SK-N-SH (cell line): ENCODE results near the gene MAST2. TPM values are rescaled to one million over a fixed set of nuclear protein-coding genes. Genes with fewer than 3 reads are reported as not detected.

ENCODE experiments used
- CTCF ChIA-PET: fragments of 300-600, 350-600 bp; formaldehyde crosslinking; extraction: SDS; loops from one replicate; lab custom pipeline; 2021; lab: Yijun Ruan, JAX
- POLR2A ChIA-PET: fragments of 350-600 bp; sonication (Branson Sonifier 250); formaldehyde crosslinking; extraction: SDS; loops from one replicate; lab custom pipeline; 2020; ENCODE audit warnings: antibody characterized with exemption, inconsistent platforms; lab: Yijun Ruan, JAX
- DNase-seq: peaks from one replicate; pipeline ENCODE4 v3.0.0; 2012
- H2AFZ ChIP-seq: fragments of 200-600 bp; sonication (generic); 2 replicates; pipeline ENCODE4 v1.8.1; 2016; ENCODE audit warnings: antibody characterized with exemption, mild to moderate bottlenecking, low read depth
- H3F3A ChIP-seq: fragments of 200-600 bp; sonication (generic); replicated peaks from 2 replicates; pipeline ENCODE3; 2016; ENCODE audit warnings: antibody characterized with exemption, mild to moderate bottlenecking; ENCODE audit not compliant: insufficient read depth
- H3K27ac ChIP-seq, 2 experiments: fragments of 200-500 bp in 1 of 2; fragments of 200-600 bp in 1 of 2; sonication (Bioruptor generic) in 1 of 2; sonication (generic), shearing (Covaris generic) in 1 of 2; 2 replicates each; pipeline versions ENCODE4 v1.5.1 to v1.6.1; 2014 to 2016; ENCODE audit warnings: low read depth in 2 of 2, inconsistent platforms in 1 of 2, low read length in 1 of 2, mild to moderate bottlenecking in 1 of 2, mixed read lengths in 1 of 2
- H3K27me3 ChIP-seq: fragments of 200-600 bp; sonication (generic), shearing (Covaris generic); 2 replicates; pipeline ENCODE4 v1.6.1; 2016; ENCODE audit warnings: mixed run types; ENCODE audit not compliant: insufficient read depth
- H3K36me3 ChIP-seq, 2 experiments: fragments of 200-500 bp in 1 of 2; fragments of 200-600 bp in 1 of 2; sonication (Bioruptor generic) in 1 of 2; sonication (generic) in 1 of 2; replicated peaks in 1 of 2; 2 replicates each; pipeline versions ENCODE3 to v1.5.1; 2014 to 2016; ENCODE audit warnings: low read length in 1 of 2, mild to moderate bottlenecking in 1 of 2; ENCODE audit not compliant: insufficient read depth in 2 of 2, control insufficient read depth in 1 of 2
- H3K4me1 ChIP-seq, 2 experiments: fragments of 200-500 bp in 1 of 2; fragments of 200-600 bp in 1 of 2; sonication (Bioruptor generic) in 1 of 2; sonication (generic), shearing (Covaris generic) in 1 of 2; 2 replicates each; pipeline versions ENCODE4 v1.5.1 to v1.6.1; 2014 to 2016; ENCODE audit warnings: low read depth in 1 of 2, low read length in 1 of 2, mixed run types in 1 of 2; ENCODE audit not compliant: insufficient read depth in 2 of 2, control insufficient read depth in 1 of 2
- H3K4me2 ChIP-seq: fragments of 200-600 bp; sonication (generic), shearing (Covaris generic); 2 replicates; pipeline ENCODE4 v1.6.1; 2017; ENCODE audit warnings: mixed run types
- H3K4me3 ChIP-seq, 2 experiments: fragments of 200-500 bp in 1 of 2; fragments of 200-600 bp in 1 of 2; sonication (Bioruptor generic) in 1 of 2; sonication (generic), shearing (Covaris generic) in 1 of 2; 2 replicates each; pipeline versions ENCODE4 v1.5.1 to v1.8.1; 2014 to 2016; ENCODE audit warnings: low read depth in 2 of 2, inconsistent platforms in 1 of 2, low read length in 1 of 2, mild to moderate bottlenecking in 1 of 2, mixed read lengths in 1 of 2, moderate library complexity in 1 of 2
- H3K79me2 ChIP-seq: fragments of 200-600 bp; sonication (generic); 2 replicates; pipeline ENCODE4 v1.8.1; 2017; ENCODE audit warnings: mild to moderate bottlenecking; ENCODE audit not compliant: insufficient read depth
- H3K9ac ChIP-seq: fragments of 200-600 bp; sonication (generic); 2 replicates; pipeline ENCODE4 v1.6.1; 2017; ENCODE audit warnings: mixed run types
- H3K9me2 ChIP-seq: fragments of 200-600 bp; sonication (generic); 2 replicates; pipeline ENCODE4 v1.6.1; 2017; ENCODE audit warnings: mixed run types
- H3K9me3 ChIP-seq: fragments of 200-600 bp; sonication (generic); 2 replicates; pipeline ENCODE4 v1.6.1; 2017; ENCODE audit warnings: mixed run types, mild to moderate bottlenecking, moderate library complexity
- H4K20me1 ChIP-seq: fragments of 200-600 bp; sonication (generic); 2 replicates; pipeline ENCODE4 v1.6.1; 2017; ENCODE audit warnings: mild to moderate bottlenecking, mixed run types; ENCODE audit not compliant: insufficient read depth
- CHD2 ChIP-seq: fragments of 150-350 bp; IDR thresholded peaks from 2 replicates; pipeline ENCODE4 v1.6.1; 2018; ENCODE audit warnings: low read length; ENCODE audit not compliant: partially characterized antibody
- ELF1 ChIP-seq: IDR thresholded peaks from 2 replicates; pipeline ENCODE4 v1.4.0; 2012
- EZH2phosphoT487 ChIP-seq: fragments of 200-600 bp; sonication (generic); IDR thresholded peaks from 2 replicates; pipeline ENCODE4 v1.6.1; 2017; ENCODE audit warnings: low read depth, mixed run types, mild to moderate bottlenecking, antibody characterized with exemption, moderate library complexity, borderline replicate concordance
- FOSL2 ChIP-seq: IDR thresholded peaks from 2 replicates; pipeline ENCODE4 v1.4.0; 2012; ENCODE audit warnings: low read depth, mild to moderate bottlenecking, moderate library complexity, borderline replicate concordance
- FOXJ3 ChIP-seq: sonication (generic); formaldehyde crosslinking; IDR thresholded peaks from 2 replicates; pipeline ENCODE4 v1.5.1; 2020; ENCODE audit warnings: mild to moderate bottlenecking, missing genetic modification reagents
- FOXM1 ChIP-seq: IDR thresholded peaks from 2 replicates; pipeline ENCODE4 v1.4.0; 2012; ENCODE audit warnings: low read depth, mild to moderate bottlenecking
- GABPA ChIP-seq: IDR thresholded peaks from 2 replicates; pipeline ENCODE4 v1.4.0; 2012; ENCODE audit warnings: low read depth, mild to moderate bottlenecking
- GATA2 ChIP-seq: sonication (generic); formaldehyde crosslinking; IDR thresholded peaks from 2 replicates; pipeline ENCODE4 v1.5.0; 2020; ENCODE audit warnings: mild to moderate bottlenecking, missing genetic modification reagents
- JUND ChIP-seq: IDR thresholded peaks from 2 replicates; pipeline ENCODE4 v1.4.0; 2012
- MEF2A ChIP-seq: IDR thresholded peaks from 2 replicates; pipeline ENCODE4 v1.4.0; 2012; ENCODE audit warnings: low read depth, borderline replicate concordance
- MXI1 ChIP-seq: IDR thresholded peaks from 2 replicates; pipeline ENCODE4 v1.6.1; 2012; ENCODE audit warnings: mild to moderate bottlenecking, low read depth, low read length, improper control_type of control experiment
- POLR2AphosphoS5 ChIP-seq: IDR thresholded peaks from 2 replicates; pipeline ENCODE4 v1.6.1; 2012; ENCODE audit warnings: low read depth, low read length
- RCOR1 ChIP-seq: fragments of 150-350 bp; IDR thresholded peaks from 2 replicates; pipeline ENCODE4 v1.6.1; 2017; ENCODE audit warnings: antibody characterized with exemption, low read length
- RFX5 ChIP-seq: IDR thresholded peaks from 2 replicates; pipeline ENCODE4 v1.6.1; 2012; ENCODE audit warnings: mild to moderate bottlenecking, improper control_type of control experiment, low read length
- RXRA ChIP-seq: IDR thresholded peaks from 2 replicates; pipeline ENCODE4 v1.4.0; 2012; ENCODE audit warnings: low read depth, mild to moderate bottlenecking, borderline replicate concordance
- SIN3A ChIP-seq: IDR thresholded peaks from 2 replicates; pipeline ENCODE4 v1.6.1; 2012; ENCODE audit warnings: low read depth, mild to moderate bottlenecking, low read length, moderate library complexity, borderline replicate concordance
- SMC3 ChIP-seq: IDR thresholded peaks from 2 replicates; pipeline ENCODE4 v1.6.1; 2012; ENCODE audit warnings: low read depth, low read length, improper control_type of control experiment
- TAF1 ChIP-seq: IDR thresholded peaks from 2 replicates; pipeline ENCODE4 v1.6.1; 2012; ENCODE audit warnings: low read depth, mild to moderate bottlenecking, low read length, moderate library complexity, borderline replicate concordance
- TEAD4 ChIP-seq: IDR thresholded peaks from 2 replicates; pipeline ENCODE4 v1.4.0; 2012; ENCODE audit warnings: mild to moderate bottlenecking, borderline replicate concordance; ENCODE audit not compliant: insufficient read depth
- YY1 ChIP-seq: IDR thresholded peaks from 2 replicates; pipeline ENCODE4 v1.4.0; 2012; ENCODE audit warnings: low read depth, mild to moderate bottlenecking
- WGBS: methylation state at CpG from one replicate; pipeline ENCODE4 v1.1.6; 2017; ENCODE audit warnings: low lambda C conversion rate; 5-methylcytosine and 5-hydroxymethylcytosine counted together
- polyA plus RNA-seq, 3 experiments: library from polyadenylated mRNA; depleted of rRNA; stranded (reverse); fragments of >200 nt; gene quantifications; 2 replicates each; pipeline ENCODE4 v1.2.3, GENCODE V29; 2012
- TF ChIP-seq, protein P1 (sequence below): fragments of 150-350 bp; IDR thresholded peaks from 2 replicates; pipeline ENCODE4 v1.6.1; 2017; ENCODE audit warnings: antibody characterized with exemption, low read length, low read depth, borderline replicate concordance
- TF ChIP-seq, protein P2 (sequence below): IDR thresholded peaks from 2 replicates; pipeline ENCODE4 v1.4.0; 2012; ENCODE audit warnings: low read depth, borderline replicate concordance
- TF ChIP-seq, protein P3 (sequence below): fragments of 150-350 bp; IDR thresholded peaks from 2 replicates; pipeline ENCODE4 v1.6.1; 2016; ENCODE audit warnings: mild to moderate bottlenecking, low read depth, low read length
- TF ChIP-seq, protein P4 (sequence below): IDR thresholded peaks from 2 replicates; pipeline ENCODE4; 2012

Gene MAST2
- polyA plus RNA-seq, 1 of the 3 experiments (the other 2 are of a cell fraction) = 53.4 TPM

DNA sequence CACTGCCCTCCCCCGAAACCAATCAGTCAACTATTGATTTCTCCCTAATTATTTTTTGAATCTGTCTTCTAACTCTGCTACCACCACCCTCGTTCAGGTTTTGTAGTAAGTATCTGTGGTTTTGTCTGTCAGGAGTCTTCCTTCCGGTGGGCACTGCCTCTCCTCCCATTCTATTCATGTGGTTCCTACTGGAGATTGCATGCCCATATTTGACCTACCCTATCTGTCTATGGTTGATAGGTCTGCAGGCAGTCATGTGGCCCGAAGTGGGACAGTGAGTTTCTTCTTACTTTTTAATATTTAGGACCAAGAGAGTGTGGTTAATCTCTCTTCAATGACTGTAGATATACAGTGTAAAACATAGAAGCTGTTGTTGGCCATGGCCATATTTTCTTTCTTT lies 17.8 kb upstream of the MAST2 start:
- Histone ChIP-seq H3K27me3 (no peaks in the 10 kb centered on the region), H3F3A (no peaks in the 10 kb centered on the region), H2AFZ (no peak overlapping the region), H3K9me2 (no peaks in the 10 kb centered on the region), H3K4me2 (no peak overlapping the region), H3K9ac (no peak overlapping the region), H4K20me1 (no peaks in the 10 kb centered on the region), H3K27ac (no peak overlapping the region), H3K79me2 (no peaks in the 10 kb centered on the region), H3K4me3 (no peak overlapping the region), H3K4me1 (no peaks in the 10 kb centered on the region), H3K9me3 (no peaks in the 10 kb centered on the region), H3K36me3 (no peaks in the 10 kb centered on the region)
- WGBS = 57% methylated on average over 4 of the region's 4 CpGs
- no peak for DNase-seq
- ChIA-PET CTCF (no interaction called here), POLR2A (no interaction called here)
- TF ChIP-seq EZH2phosphoT487 (no peak), RFX5 (no peak), GATA2 (CRISPR knock-in tag) (no peak), ELF1 (no peak), GABPA (no peak), CHD2 (no peak), MXI1 (no peak), TAF1 (no peak), SIN3A (no peak), POLR2AphosphoS5 (no peak), MEF2A (no peak), JUND (no peak), YY1 (no peak), TEAD4 (no peak)
- TF ChIP-seq, protein P1, sequence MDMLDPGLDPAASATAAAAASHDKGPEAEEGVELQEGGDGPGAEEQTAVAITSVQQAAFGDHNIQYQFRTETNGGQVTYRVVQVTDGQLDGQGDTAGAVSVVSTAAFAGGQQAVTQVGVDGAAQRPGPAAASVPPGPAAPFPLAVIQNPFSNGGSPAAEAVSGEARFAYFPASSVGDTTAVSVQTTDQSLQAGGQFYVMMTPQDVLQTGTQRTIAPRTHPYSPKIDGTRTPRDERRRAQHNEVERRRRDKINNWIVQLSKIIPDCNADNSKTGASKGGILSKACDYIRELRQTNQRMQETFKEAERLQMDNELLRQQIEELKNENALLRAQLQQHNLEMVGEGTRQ = no peak
- TF ChIP-seq, protein P2, sequence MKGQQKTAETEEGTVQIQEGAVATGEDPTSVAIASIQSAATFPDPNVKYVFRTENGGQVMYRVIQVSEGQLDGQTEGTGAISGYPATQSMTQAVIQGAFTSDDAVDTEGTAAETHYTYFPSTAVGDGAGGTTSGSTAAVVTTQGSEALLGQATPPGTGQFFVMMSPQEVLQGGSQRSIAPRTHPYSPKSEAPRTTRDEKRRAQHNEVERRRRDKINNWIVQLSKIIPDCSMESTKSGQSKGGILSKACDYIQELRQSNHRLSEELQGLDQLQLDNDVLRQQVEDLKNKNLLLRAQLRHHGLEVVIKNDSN = no peak
- TF ChIP-seq, all 33 proteins: peak for 0

DNA sequence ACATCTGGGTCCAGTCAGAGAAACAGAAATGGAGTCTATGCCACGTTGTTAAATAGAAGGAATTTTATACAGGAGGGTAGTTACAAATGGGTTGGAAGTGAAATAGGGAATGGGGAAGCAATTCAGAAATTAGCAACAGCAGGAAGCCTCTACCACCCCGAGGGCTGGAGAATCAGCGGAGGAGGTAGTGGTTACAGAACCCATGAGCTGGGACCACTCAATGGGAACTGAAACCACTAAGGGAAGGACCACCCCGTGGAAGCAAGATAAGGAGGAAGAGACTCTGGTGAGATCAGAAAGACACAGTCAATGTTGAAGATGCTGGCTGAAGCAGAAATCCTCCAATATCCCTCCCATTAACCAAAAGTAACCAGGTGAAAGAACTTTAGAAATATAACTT lies 15.5 kb upstream of the MAST2 start:
- POLR2A ChIA-PET = no interaction called here
- no peaks in the 10 kb centered on the region for H3K4me1 ChIP-seq
- no peaks in the 10 kb centered on the region for H3K79me2 ChIP-seq
- no peak overlapping the region for H3K4me3 ChIP-seq
- WGBS = 62% methylated on average over 4 of the region's 4 CpGs
- CTCF ChIA-PET = no interaction called here
- H3F3A ChIP-seq = no peaks in the 10 kb centered on the region
- DNase-seq = no peak
- H3K27ac ChIP-seq = no peak overlapping the region
- no peaks in the 10 kb centered on the region for H3K9me2 ChIP-seq
- H3K27me3 ChIP-seq = no peaks in the 10 kb centered on the region
- H3K9me3 ChIP-seq = no peaks in the 10 kb centered on the region
- no peaks in the 10 kb centered on the region for H3K36me3 ChIP-seq
- no peak overlapping the region for H3K4me2 ChIP-seq
- no peak overlapping the region for H2AFZ ChIP-seq
- H3K9ac ChIP-seq = no peak overlapping the region
- H4K20me1 ChIP-seq = no peaks in the 10 kb centered on the region
- TF ChIP-seq FOSL2 (no peak), FOXM1 (no peak), GATA2 (CRISPR knock-in tag) (no peak), RXRA (no peak), FOXJ3 (CRISPR knock-in tag) (no peak), RFX5 (no peak), RCOR1 (no peak), CHD2 (no peak), SMC3 (no peak), TAF1 (no peak)
- TF ChIP-seq, protein P3, sequence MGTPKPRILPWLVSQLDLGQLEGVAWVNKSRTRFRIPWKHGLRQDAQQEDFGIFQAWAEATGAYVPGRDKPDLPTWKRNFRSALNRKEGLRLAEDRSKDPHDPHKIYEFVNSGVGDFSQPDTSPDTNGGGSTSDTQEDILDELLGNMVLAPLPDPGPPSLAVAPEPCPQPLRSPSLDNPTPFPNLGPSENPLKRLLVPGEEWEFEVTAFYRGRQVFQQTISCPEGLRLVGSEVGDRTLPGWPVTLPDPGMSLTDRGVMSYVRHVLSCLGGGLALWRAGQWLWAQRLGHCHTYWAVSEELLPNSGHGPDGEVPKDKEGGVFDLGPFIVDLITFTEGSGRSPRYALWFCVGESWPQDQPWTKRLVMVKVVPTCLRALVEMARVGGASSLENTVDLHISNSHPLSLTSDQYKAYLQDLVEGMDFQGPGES = no peak
- TF ChIP-seq, protein P1 = no peak
- TF ChIP-seq, protein P4, sequence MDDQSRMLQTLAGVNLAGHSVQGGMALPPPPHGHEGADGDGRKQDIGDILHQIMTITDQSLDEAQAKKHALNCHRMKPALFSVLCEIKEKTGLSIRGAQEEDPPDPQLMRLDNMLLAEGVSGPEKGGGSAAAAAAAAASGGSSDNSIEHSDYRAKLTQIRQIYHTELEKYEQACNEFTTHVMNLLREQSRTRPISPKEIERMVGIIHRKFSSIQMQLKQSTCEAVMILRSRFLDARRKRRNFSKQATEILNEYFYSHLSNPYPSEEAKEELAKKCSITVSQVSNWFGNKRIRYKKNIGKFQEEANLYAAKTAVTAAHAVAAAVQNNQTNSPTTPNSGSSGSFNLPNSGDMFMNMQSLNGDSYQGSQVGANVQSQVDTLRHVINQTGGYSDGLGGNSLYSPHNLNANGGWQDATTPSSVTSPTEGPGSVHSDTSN = no peak
- TF ChIP-seq, protein P2 = no peak
